Measurements from ENCODE around the gene POLN.
A peak's percentile ranks its signal among the peaks of the same experiment; 100 is the strongest.

POLN gene

GRCh38 chr4:2155246-2155645 is 86.7 kb downstream of the POLN start:
- DNase-seq = no peak

GRCh38 chr4:2154215-2154740 is 87.6 kb downstream of the POLN start:
- DNase-seq = no peak

GRCh38 chr4:2151544-2151943 is 90.4 kb downstream of the POLN start:
- DNase-seq = no peak

- no peak for DNase-seq
These were observed 91.8 kb downstream of the POLN start for GRCh38 chr4:2150076-2150475.

- no peak for DNase-seq
These were observed 99.1 kb downstream of the POLN start for GRCh38 chr4:2142630-2143427.

- no peak for DNase-seq
These were observed 100.0 kb downstream of the POLN start for GRCh38 chr4:2141762-2142451.

- DNase-seq = no peak
These were observed 100.7 kb downstream of the POLN start for GRCh38 chr4:2141022-2141761.

- DNase-seq = no peak
These were observed 102.9 kb downstream of the POLN start for GRCh38 chr4:2138846-2139500.

- DNase-seq = peak; percentile 36
These were observed 105.2 kb downstream of the POLN start for GRCh38 chr4:2136726-2137125.

- peak; percentile 56 for DNase-seq
These were observed 106.8 kb downstream of the POLN start for GRCh38 chr4:2135083-2135482.

GRCh38 chr4:2132438-2132837 is 109.5 kb downstream of the POLN start:
- DNase-seq = no peak

- DNase-seq = no peak
These were observed 114.2 kb downstream of the POLN start for GRCh38 chr4:2127609-2128332.

GRCh38 chr4:2126309-2127043 is 115.4 kb downstream of the POLN start:
- DNase-seq = no peak

GRCh38 chr4:2125831-2126230 is 116.1 kb downstream of the POLN start:
- DNase-seq = no peak

GRCh38 chr4:2125023-2125422 is 116.9 kb downstream of the POLN start:
- DNase-seq = no peak

- DNase-seq = no peak
These were observed 125.1 kb downstream of the POLN start for GRCh38 chr4:2116687-2117400.

- DNase-seq = no peak
These were observed 136.4 kb downstream of the POLN start for GRCh38 chr4:2105559-2105958.

GRCh38 chr4:2104556-2105345 is 137.2 kb downstream of the POLN start:
- no peak for DNase-seq

- DNase-seq = no peak
These were observed 137.9 kb downstream of the POLN start for GRCh38 chr4:2103843-2104547.
